Psoas muscle (tissue), 8 donors: ENCODE data around the gene LMAN2. TPM values are rescaled to one million over a fixed set of nuclear protein-coding genes. Genes with fewer than 3 reads are reported as not detected.

Experiments used
- ATAC-seq, 4 donors: fragments of 200-7000 bp; cut with Tn5 transposase; one replicate each; pipeline ENCODE4 v1.9.1; 2020; ENCODE audit warnings: moderate library complexity in 3 of 4, mild to moderate bottlenecking in 2 of 4
- DNase-seq, 2 donors: peaks; one replicate each; pipeline ENCODE4 v3.0.0-alpha.2; 2020
- H3K27ac ChIP-seq: fragments of 200-600 bp; one replicate; pipeline ENCODE4 v1.8.0; 2022
- H3K27me3 ChIP-seq, 3 donors: fragments of 200-600 bp in 1 of 3; one replicate each; pipeline versions ENCODE4 v1.6.1 to v1.8.0; 2013 to 2022; ENCODE audit warnings: low read length in 2 of 3, mild to moderate bottlenecking in 2 of 3, moderate library complexity in 1 of 3; ENCODE audit not compliant: insufficient read depth in 3 of 3
- H3K36me3 ChIP-seq, 2 donors: fragments of 200-600 bp in 1 of 2; one replicate each; pipeline versions ENCODE4 v1.6.1 to v1.8.0; 2013 to 2022; ENCODE audit warnings: low read depth in 1 of 2, mild to moderate bottlenecking in 1 of 2, moderate library complexity in 1 of 2; ENCODE audit not compliant: insufficient read depth in 1 of 2
- H3K4me1 ChIP-seq: fragments of 200-600 bp; one replicate; pipeline ENCODE4 v1.8.0; 2022
- H3K4me3 ChIP-seq: fragments of 200-600 bp; one replicate; pipeline ENCODE4 v1.8.0; 2022; ENCODE audit warnings: mild to moderate bottlenecking
- H3K9me3 ChIP-seq: fragments of 200-600 bp; one replicate; pipeline ENCODE4 v1.8.0; 2022
- CTCF ChIP-seq: fragments of 200-600 bp; IDR thresholded peaks from one replicate; pipeline ENCODE4 v1.8.0; 2022; ENCODE audit warnings: antibody characterized with exemption
- WGBS, 3 donors: extraction: QIAGEN DNeasy Blood & Tissue Kit; methylation state at CpG; one replicate each; pipeline versions ENCODE4 v1.1.6 to v1.1.7; 2013; 5-methylcytosine and 5-hydroxymethylcytosine counted together
- intact Hi-C, 2 donors: fragments of 100-400 bp; cut with DNase I; formaldehyde crosslinking; loops; one replicate each; pipeline versions ENCODE4 v1.11.0 to v1.14.2; 2022
- polyA plus RNA-seq, 3 donors: library from polyadenylated mRNA; stranded (reverse); fragments of 200-250 nt; gene quantifications; one replicate each; pipeline ENCODE4 v1.2.3, GENCODE V29; 2013
- total RNA-seq, 4 donors: library from RNA; stranded (reverse); fragmentation: NEBNext Ultra II Directional in 2 of 4; extraction: Animal tissue kit (Norgen Biotek cat#: 25700) in 2 of 4; gene quantifications; one replicate each; pipeline versions ENCODE4 v1.2.1 to v1.2.4, GENCODE V29; 2021 to 2023
- donor health status: healthy with polysubstance abuse.
- donor health status: DM: no; HTN: no; CAD: no; lungs with moderate emphysema.
- donor health status: Bipolar disorder and iron deficiency.
- donor health status: healthy.
- donor health status: DM: yes; HTN: yes; CAD: no.
- donor health status: DM: no; HTN: no; CAD: no.
- donor health status: DM: no; HTN: no; CAD: no.
- donor health status: DM: yes; HTN: yes; CAD: no.

The LMAN2 gene
- total and polyA plus RNA-seq, 7 donors: 28.7 to 193 (median 55.8) TPM

- ATAC-seq (no peak), DNase-seq (no peak)
- H3K4me3 ChIP-seq: no peak overlapping the region
- H3K27me3 ChIP-seq: no peaks in the 10 kb centered on the region
- 82 to 89% (median 83%) methylated on average over 9 of the region's 9 CpGs for WGBS, 3 donors
- H3K4me1 ChIP-seq: peaks cover 10% of the 10 kb centered on the region
- peak overlapping the region; percentile 16 for H3K27ac ChIP-seq
- intact Hi-C loops: no loop called here
- no peak for TF ChIP-seq CTCF
- peaks cover 7 to 68% of the 10 kb centered on the region in 2 donors for H3K36me3 ChIP-seq
- H3K9me3 ChIP-seq: no peaks in the 10 kb centered on the region
Measured at GRCh38 chr5:177295924-177296323, 55.5 kb downstream of the LMAN2 start.

DNA sequence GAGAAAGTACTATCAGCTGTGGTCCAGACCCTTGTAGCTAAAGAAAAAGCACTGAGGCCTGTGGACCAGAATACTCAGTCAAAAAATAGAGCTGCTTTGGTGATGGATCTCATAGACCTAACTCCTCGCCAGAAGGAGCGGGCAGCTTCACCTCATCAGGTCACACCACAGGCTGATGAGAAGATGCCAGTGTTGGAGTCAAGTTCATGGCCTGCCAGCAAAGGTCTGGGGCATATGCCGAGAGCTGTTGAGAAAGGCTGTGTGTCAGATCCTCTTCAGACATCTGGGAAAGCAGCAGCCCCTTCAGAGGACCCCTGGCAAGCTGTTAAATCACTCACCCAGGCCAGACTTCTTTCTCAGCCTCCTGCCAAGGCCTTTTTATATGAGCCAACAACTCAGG is 56.8 kb downstream of the LMAN2 start:
- 85 to 90% (median 87%) methylated on average over 3 of the region's 3 CpGs for WGBS, 3 donors
- peaks cover 9 to 81% of the 10 kb centered on the region in 2 donors for H3K36me3 ChIP-seq
- DNase-seq (no peak), ATAC-seq (no peak)
- H3K27me3 ChIP-seq: no peaks in the 10 kb centered on the region
- TF ChIP-seq CTCF: no peak
- intact Hi-C loops: no loop called here
- H3K4me3 ChIP-seq: no peak overlapping the region
- no peaks in the 10 kb centered on the region for H3K4me1 ChIP-seq
- no peaks in the 10 kb centered on the region for H3K9me3 ChIP-seq
- H3K27ac ChIP-seq: no peak overlapping the region

GRCh38 chr5:177293819-177294581 is 57.5 kb downstream of the LMAN2 start:
- Histone ChIP-seq H3K27ac (no peak overlapping the region), H3K9me3 (no peaks in the 10 kb centered on the region), H3K4me1 (no peaks in the 10 kb centered on the region), H3K4me3 (no peak overlapping the region), H3K36me3 (peaks cover 12 to 87% of the 10 kb centered on the region in 2 donors), H3K27me3 (no peaks in the 10 kb centered on the region)
- ATAC-seq (no peak), DNase-seq (no peak)
- TF ChIP-seq CTCF: no peak
- intact Hi-C loops: no loop called here
- WGBS, 3 donors: 91 to 93% (median 93%) methylated on average over 12 of the region's 12 CpGs

DNA sequence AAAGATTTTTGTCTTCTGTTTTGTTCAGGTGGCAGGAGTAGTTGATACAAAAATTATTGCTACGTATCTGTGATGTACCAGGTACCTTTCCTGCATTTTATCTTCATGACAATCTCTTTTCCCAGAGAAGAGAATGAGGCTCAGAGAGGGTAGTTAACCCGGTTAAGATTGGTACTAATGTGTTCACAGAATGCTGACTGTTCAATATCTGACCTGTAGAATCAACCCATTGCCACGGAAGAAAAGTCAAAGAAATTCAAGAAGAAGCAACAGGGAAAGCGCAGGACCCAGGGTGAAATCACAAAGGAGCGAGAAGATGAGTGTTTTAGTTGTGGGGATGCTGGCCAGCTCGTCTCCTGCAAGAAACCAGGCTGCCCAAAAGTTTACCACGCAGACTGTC is 59.7 kb downstream of the LMAN2 start:
- intact Hi-C loops: no loop called here
- peaks cover 12 to 100% of the 10 kb centered on the region in 2 donors for H3K36me3 ChIP-seq
- no peaks in the 10 kb centered on the region for H3K9me3 ChIP-seq
- H3K4me1 ChIP-seq: no peaks in the 10 kb centered on the region
- no peak for TF ChIP-seq CTCF
- ATAC-seq (no peak), DNase-seq (no peak)
- no peak overlapping the region for H3K4me3 ChIP-seq
- H3K27me3 ChIP-seq: no peaks in the 10 kb centered on the region
- WGBS, 3 donors: 94 to 96% (median 95%) methylated on average over 7 of the region's 7 CpGs
- no peak overlapping the region for H3K27ac ChIP-seq
